GM18519 (cell line): ENCODE measurements around the gene DIMT1.
A peak's percentile ranks its signal among the peaks of the same experiment; 100 is the strongest.

Experiments used
- ATAC-seq: cut with Tn5 transposase; IDR thresholded peaks from one replicate; pipeline ENCODE4 v1.9.1; 2021; ENCODE audit warnings: mild to moderate bottlenecking, moderate library complexity; ENCODE audit not compliant: unreplicated experiment, low FRiP score

The DIMT1 gene

GRCh38 chr5:62403411-62404250, at the start of gene DIMT1:
TSS of gene DIMT1 (minus strand) at chr5:62403905. CDS start at chr5:62403772, 133 bp downstream.
- peak; percentile 91 for ATAC-seq

- no peak for ATAC-seq
Observed at GRCh38 chr5:62450259-62450658, 46.6 kb upstream of the DIMT1 start.

- ATAC-seq, result no peak
Observed at GRCh38 chr5:62448528-62448927, 44.8 kb upstream of the DIMT1 start.

GRCh38 chr5:62432621-62433064, 28.9 kb upstream of the DIMT1 start:
- no peak for ATAC-seq

- ATAC-seq, result no peak
Observed at GRCh38 chr5:62431735-62432620, 28.3 kb upstream of the DIMT1 start.

- no peak for ATAC-seq
Observed at GRCh38 chr5:62424763-62425162, 21.1 kb upstream of the DIMT1 start.

GRCh38 chr5:62421414-62421813, 17.7 kb upstream of the DIMT1 start:
- no peak for ATAC-seq

- ATAC-seq, result no peak
Observed at GRCh38 chr5:62419609-62420008, 15.9 kb upstream of the DIMT1 start.

GRCh38 chr5:62418462-62419076, 14.9 kb upstream of the DIMT1 start:
- no peak for ATAC-seq

GRCh38 chr5:62413711-62414110, 10.0 kb upstream of the DIMT1 start:
- ATAC-seq, result no peak

- ATAC-seq, result peak; percentile 98
Observed at GRCh38 chr5:62412549-62413329, 9.0 kb upstream of the DIMT1 start, which contains the start of gene IPO11. TSS of gene IPO11 (plus strand) at chr5:62412763. CDS start at chr5:62437280, 24,517 bp downstream.

GRCh38 chr5:62395210-62395950, 8.3 kb downstream of the DIMT1 start:
- ATAC-seq, result no peak

GRCh38 chr5:62386824-62387223, 16.9 kb downstream of the DIMT1 start:
- no peak for ATAC-seq

- ATAC-seq, result no peak
Observed at GRCh38 chr5:62385816-62386400, 17.8 kb downstream of the DIMT1 start.

GRCh38 chr5:62385131-62385530, 18.6 kb downstream of the DIMT1 start:
- no peak for ATAC-seq

GRCh38 chr5:62376064-62376463, 27.6 kb downstream of the DIMT1 start:
- no peak for ATAC-seq

- no peak for ATAC-seq
Observed at GRCh38 chr5:62375627-62376026, 28.1 kb downstream of the DIMT1 start.

- no peak for ATAC-seq
Observed at GRCh38 chr5:62374090-62374489, 29.6 kb downstream of the DIMT1 start.

- ATAC-seq, result no peak
Observed at GRCh38 chr5:62373382-62373781, 30.3 kb downstream of the DIMT1 start.
